WERI-Rb-1 (cell line): ENCODE measurements around the gene LPGAT1.

Experiments
- DNase-seq: peaks from one replicate; pipeline ENCODE4 v3.0.0-alpha.2; 2020
- H3K27ac ChIP-seq: fragments of 250-450 bp; sonication (Bioruptor Pico); 2 replicates; pipeline ENCODE4 v1.5.1; 2020; ENCODE audit warnings: mild to moderate bottlenecking, moderate library complexity
- H3K27me3 ChIP-seq: fragments of 250-450 bp; sonication (Bioruptor Pico); 2 replicates; pipeline ENCODE4 v1.5.1; 2021; ENCODE audit warnings: mild to moderate bottlenecking, low read depth, moderate library complexity; ENCODE audit not compliant: insufficient read depth, severe bottlenecking
- H3K36me3 ChIP-seq: fragments of 250-450 bp; sonication (Bioruptor Pico); 2 replicates; pipeline ENCODE4 v1.5.1; 2020; ENCODE audit warnings: mild to moderate bottlenecking, moderate library complexity
- H3K4me3 ChIP-seq: 2 replicates; pipeline ENCODE4 v1.5.1; 2011; ENCODE audit warnings: low read depth, mild to moderate bottlenecking, control low read depth, low read length
- H3K9me3 ChIP-seq: fragments of 250-450 bp; sonication (Bioruptor Pico); 2 replicates; pipeline ENCODE4 v1.5.1; 2021; ENCODE audit warnings: mild to moderate bottlenecking, moderate library complexity; ENCODE audit not compliant: severe bottlenecking
- CTCF ChIP-seq: IDR thresholded peaks from 2 replicates; pipeline ENCODE4 v1.5.1; 2011; ENCODE audit warnings: low read depth, mild to moderate bottlenecking, control low read depth, inconsistent platforms, low read length

Gene LPGAT1

GRCh38 chr1:211811126-211811525, 19.4 kb downstream of the LPGAT1 start:
- Histone ChIP-seq H3K36me3 (peaks cover 68% of the 10 kb centered on the region), H3K27me3 (no peaks in the 10 kb centered on the region), H3K27ac (no peak overlapping the region), H3K4me3 (no peak overlapping the region), H3K9me3 (no peaks in the 10 kb centered on the region)
- DNase-seq = no peak
- no peak for TF ChIP-seq CTCF

- Histone ChIP-seq H3K9me3 (no peaks in the 10 kb centered on the region), H3K27me3 (no peaks in the 10 kb centered on the region), H3K27ac (no peak overlapping the region), H3K4me3 (no peak overlapping the region), H3K36me3 (peaks cover 68% of the 10 kb centered on the region)
- no peak for TF ChIP-seq CTCF
- DNase-seq = no peak
Measured at GRCh38 chr1:211808475-211808874, 22.1 kb downstream of the LPGAT1 start.

GRCh38 chr1:211804915-211805314, 25.6 kb downstream of the LPGAT1 start:
- DNase-seq = no peak
- Histone ChIP-seq H3K27me3 (no peaks in the 10 kb centered on the region), H3K9me3 (no peaks in the 10 kb centered on the region), H3K27ac (no peak overlapping the region), H3K4me3 (no peak overlapping the region), H3K36me3 (peaks cover 63% of the 10 kb centered on the region)
- no peak for TF ChIP-seq CTCF

- Histone ChIP-seq H3K27ac (no peak overlapping the region), H3K9me3 (no peaks in the 10 kb centered on the region), H3K27me3 (no peaks in the 10 kb centered on the region), H3K36me3 (peaks cover 53% of the 10 kb centered on the region), H3K4me3 (no peak overlapping the region)
- DNase-seq = no peak
- no peak for TF ChIP-seq CTCF
Measured at GRCh38 chr1:211800925-211801607, 29.5 kb downstream of the LPGAT1 start.

GRCh38 chr1:211797994-211798393, 32.6 kb downstream of the LPGAT1 start:
- Histone ChIP-seq H3K27ac (no peak overlapping the region), H3K4me3 (no peak overlapping the region), H3K27me3 (no peaks in the 10 kb centered on the region), H3K9me3 (no peaks in the 10 kb centered on the region), H3K36me3 (peaks cover 57% of the 10 kb centered on the region)
- DNase-seq = no peak
- no peak for TF ChIP-seq CTCF

GRCh38 chr1:211791979-211792378, 38.6 kb downstream of the LPGAT1 start:
- no peak overlapping the region for H3K4me3 ChIP-seq
- peaks cover 63% of the 10 kb centered on the region for H3K36me3 ChIP-seq
- H3K27me3 ChIP-seq = no peaks in the 10 kb centered on the region
- DNase-seq = no peak
- H3K27ac ChIP-seq = no peak overlapping the region
- TF ChIP-seq CTCF = no peak
- no peaks in the 10 kb centered on the region for H3K9me3 ChIP-seq
